GM12864 (cell line): ENCODE results near the gene AIG1.
"Not testable (repeated sequence)": the region's sequence is repeated elsewhere in the genome, so short reads cannot be mapped to it uniquely, and the experiment has no call there.

Experiments used
- DNase-seq: peaks from one replicate; pipeline ENCODE4 v3.0.0-alpha.2; 2011; ENCODE audit warnings: low read depth
- H3K4me3 ChIP-seq: 2 replicates; pipeline ENCODE4 v1.5.1; 2011; ENCODE audit warnings: mild to moderate bottlenecking, low read depth, low read length, control low read depth
- TF ChIP-seq, protein P1 (sequence below): IDR thresholded peaks from 2 replicates; pipeline ENCODE4 v1.5.1; 2011; ENCODE audit warnings: low read depth, mild to moderate bottlenecking, moderate library complexity, low read length, control low read depth, inconsistent platforms; ENCODE audit errors: missing control alignments

The AIG1 gene

DNA sequence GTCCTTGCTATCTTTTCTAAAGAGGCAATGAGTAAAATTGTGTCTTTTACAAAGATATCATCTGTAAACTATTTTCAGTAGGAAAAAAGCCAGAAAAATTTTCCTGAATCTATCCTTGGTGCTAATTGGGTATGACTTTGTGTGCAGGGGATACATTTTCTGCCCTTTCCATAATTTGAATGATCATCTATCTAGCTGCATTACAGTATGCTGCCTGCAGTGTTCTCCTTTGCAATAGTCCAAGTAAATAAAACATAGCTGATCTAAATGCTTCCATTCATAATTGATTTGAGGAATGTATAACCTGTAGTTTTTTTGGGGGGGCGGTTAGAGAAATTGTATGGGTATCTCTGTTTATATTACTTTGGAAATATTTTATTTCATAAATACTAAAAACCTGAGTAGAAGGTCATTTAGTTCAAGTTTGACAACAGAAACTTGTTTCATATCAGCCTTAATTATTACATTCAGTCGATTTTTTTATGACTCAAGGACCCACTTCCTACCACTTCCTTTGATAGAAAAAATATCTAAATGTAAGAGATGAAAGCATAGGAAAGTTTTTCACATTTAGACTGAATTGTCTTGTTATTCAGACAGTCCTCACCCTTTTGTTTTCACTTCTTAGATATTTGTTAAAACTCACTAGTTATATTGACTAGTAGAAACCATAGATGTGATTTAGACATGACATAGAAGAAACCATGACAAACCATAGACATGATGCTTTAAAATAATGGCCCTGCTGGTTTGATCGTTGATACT, 75.3 kb downstream of the AIG1 start:
- no peak overlapping the region for H3K4me3 ChIP-seq
- DNase-seq = no peak
- TF ChIP-seq, protein P1, sequence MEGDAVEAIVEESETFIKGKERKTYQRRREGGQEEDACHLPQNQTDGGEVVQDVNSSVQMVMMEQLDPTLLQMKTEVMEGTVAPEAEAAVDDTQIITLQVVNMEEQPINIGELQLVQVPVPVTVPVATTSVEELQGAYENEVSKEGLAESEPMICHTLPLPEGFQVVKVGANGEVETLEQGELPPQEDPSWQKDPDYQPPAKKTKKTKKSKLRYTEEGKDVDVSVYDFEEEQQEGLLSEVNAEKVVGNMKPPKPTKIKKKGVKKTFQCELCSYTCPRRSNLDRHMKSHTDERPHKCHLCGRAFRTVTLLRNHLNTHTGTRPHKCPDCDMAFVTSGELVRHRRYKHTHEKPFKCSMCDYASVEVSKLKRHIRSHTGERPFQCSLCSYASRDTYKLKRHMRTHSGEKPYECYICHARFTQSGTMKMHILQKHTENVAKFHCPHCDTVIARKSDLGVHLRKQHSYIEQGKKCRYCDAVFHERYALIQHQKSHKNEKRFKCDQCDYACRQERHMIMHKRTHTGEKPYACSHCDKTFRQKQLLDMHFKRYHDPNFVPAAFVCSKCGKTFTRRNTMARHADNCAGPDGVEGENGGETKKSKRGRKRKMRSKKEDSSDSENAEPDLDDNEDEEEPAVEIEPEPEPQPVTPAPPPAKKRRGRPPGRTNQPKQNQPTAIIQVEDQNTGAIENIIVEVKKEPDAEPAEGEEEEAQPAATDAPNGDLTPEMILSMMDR = no peak

DNA sequence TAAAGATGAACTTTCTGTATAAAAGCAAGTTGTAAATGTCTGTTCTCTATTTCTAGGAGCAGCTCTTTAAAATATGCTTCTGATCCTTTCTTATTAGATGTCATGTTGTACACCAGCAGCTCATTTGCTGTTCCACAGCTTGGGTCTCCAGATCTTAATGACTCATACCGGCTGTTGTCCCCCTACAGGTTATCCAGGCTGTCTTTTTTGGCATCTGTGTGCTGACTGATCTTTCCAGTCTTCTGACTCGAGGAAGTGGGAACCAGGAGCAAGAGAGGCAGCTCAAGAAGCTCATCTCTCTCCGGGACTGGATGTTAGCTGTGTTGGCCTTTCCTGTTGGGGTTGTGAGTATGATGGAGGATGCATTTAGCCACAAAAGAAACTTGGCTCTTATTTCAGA, 76.0 kb downstream of the AIG1 start:
- no peak for DNase-seq
- TF ChIP-seq, protein P1 = no peak
- no peak overlapping the region for H3K4me3 ChIP-seq

GRCh38 chr6:143139239-143139784, 78.6 kb downstream of the AIG1 start:
- TF ChIP-seq, protein P1 = no peak
- no peak overlapping the region for H3K4me3 ChIP-seq
- DNase-seq = no peak

DNA sequence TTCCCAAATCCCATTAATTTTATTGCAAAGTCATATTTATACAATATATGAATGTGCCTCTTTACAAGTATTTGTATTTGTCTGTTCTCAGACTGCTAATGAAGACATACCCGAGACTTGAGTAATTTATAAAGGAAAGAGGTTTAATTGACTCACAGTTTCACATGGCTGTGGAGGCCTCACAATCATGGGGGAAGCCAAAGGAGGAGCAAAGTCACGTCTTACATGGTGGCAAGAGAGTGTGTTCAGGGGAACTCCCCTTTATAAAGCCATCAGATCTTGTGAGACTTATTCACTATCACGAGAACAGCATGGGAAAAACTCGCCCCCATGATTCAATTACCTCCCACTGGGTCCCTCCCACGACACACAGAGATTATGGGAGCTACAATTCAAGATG, 79.2 kb downstream of the AIG1 start:
- DNase-seq, H3K4me3 ChIP-seq: not testable (repeated sequence)

- TF ChIP-seq, protein P1 = no peak
- DNase-seq = no peak
- no peak overlapping the region for H3K4me3 ChIP-seq
Measured at GRCh38 chr6:143140767-143141166, 80.1 kb downstream of the AIG1 start.

DNA sequence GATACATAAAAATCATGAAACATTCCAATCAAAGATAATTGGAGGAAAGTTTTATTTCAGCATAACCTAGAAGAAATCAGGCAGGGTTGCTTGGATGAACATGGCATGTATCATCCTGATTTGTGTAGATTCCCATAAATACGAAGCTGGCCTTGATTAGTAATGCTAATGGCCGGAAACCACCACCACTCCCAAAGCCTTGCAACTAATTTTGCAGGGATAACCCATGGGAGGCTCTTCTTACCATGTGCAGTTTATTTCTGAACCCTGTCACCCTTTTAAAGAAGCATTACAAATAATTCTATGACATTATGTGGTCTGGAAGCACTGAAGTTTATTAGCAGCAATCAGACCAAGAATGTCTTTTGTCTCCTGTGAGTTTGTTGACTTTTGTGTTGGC, 80.8 kb downstream of the AIG1 start:
- DNase-seq = no peak
- TF ChIP-seq, protein P1 = no peak
- no peak overlapping the region for H3K4me3 ChIP-seq

- H3K4me3 ChIP-seq = no peak overlapping the region
- DNase-seq = no peak
- TF ChIP-seq, protein P1 = no peak
Measured at GRCh38 chr6:143146186-143146851, 85.6 kb downstream of the AIG1 start.
